ENCODE data around the gene SLC35F3. TPM values are rescaled to one million over a fixed set of nuclear protein-coding genes. Genes with fewer than 3 reads are reported as not detected.

Gene SLC35F3
- total and polyA plus RNA-seq, 9 of the 15 experiments (the other 6 are each of a cell fraction or from before 2014, with no cell fraction given): 0.04 to 0.07 (median 0.04) TPM; not detected in 6

DNA sequence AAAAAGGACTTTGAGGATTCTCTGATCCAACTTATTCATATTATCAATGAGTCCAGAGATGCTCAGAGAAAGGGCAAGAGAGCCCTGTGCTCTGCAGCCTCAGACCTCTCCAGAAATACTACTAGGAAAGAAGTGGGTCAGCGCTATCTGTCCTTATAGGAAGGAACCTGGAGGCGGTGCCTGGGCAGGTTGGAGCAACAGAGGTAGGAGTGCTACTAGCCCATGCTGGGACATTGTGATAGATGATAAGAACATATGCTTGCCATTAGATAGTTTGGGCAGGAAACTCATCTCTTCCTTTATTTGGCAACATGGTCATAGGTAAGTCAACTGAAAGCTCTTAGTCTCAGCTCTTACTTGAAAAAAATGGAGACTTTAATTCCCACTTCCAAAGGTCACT is 335.0 kb downstream of the SLC35F3 start:
- Histone ChIP-seq H3K79me2 (ENCODE audit: control insufficient read depth, insufficient read depth, low read length) (no peaks in the 10 kb centered on the region), H3K36me3 (ENCODE audit: control insufficient read depth, insufficient read depth, low read length) (no peaks in the 10 kb centered on the region), H3K9me3 (replicated peaks; ENCODE audit: control insufficient read depth, insufficient read depth, low read depth, low read length) (no peaks in the 10 kb centered on the region), H3K4me2 (ENCODE audit: insufficient read depth, low read length) (no peak overlapping the region), H4K20me1 (replicated peaks; ENCODE audit: control insufficient read depth, insufficient read depth, low read length) (no peaks in the 10 kb centered on the region), H3K9ac (ENCODE audit: insufficient read depth in 1 of 2, low read depth in 2 of 2, low read length in 2 of 2) (no peak overlapping the region), H3K4me1 (replicated peaks in 1 of 2; ENCODE audit: control insufficient read depth in 2 of 2, insufficient read depth in 2 of 2, low read length in 2 of 2) (no peaks in the 10 kb centered on the region; a peak in 1 of 5 replicates), H3K27me3 (ENCODE audit: control insufficient read depth in 2 of 2, insufficient read depth in 2 of 2, low read length in 2 of 2) (peaks cover 9 to 23% of the 10 kb centered on the region in 2 experiments; a peak in 4 of 5 replicates), H3K9me1 (ENCODE audit: control insufficient read depth, insufficient read depth, low read length) (no peaks in the 10 kb centered on the region), H3K4me3 (no peak overlapping the region), H2AFZ (ENCODE audit: low read depth, low read length) (no peak overlapping the region), H3K27ac (ENCODE audit: extremely low read depth, low read depth, low read length) (no peak overlapping the region)
- peak; percentile 61 for ATAC-seq
- ChIA-PET POLR2A (no interaction called here), CTCF (ENCODE audit: low intra/inter-chr PET ratio) (no interaction called here)
- BruUV-seq (replicated peaks): no TSS peak
- no peak for FAIRE-seq
- intact Hi-C loops (cut with micrococcal nuclease): no loop called here
- in situ Hi-C loops (cut with MboI): no loop called here
- WGBS (ENCODE audit: insufficient coverage, low coverage, missing lambda C conversion rate): 0% methylated on average over 2 of the region's 2 CpGs
- DNase-seq (ENCODE audit: extremely low read depth in 1 of 4, low spot score in 3 of 4): peak in 1 of 4 experiments; percentile 30
- TF ChIP-seq, protein P1, sequence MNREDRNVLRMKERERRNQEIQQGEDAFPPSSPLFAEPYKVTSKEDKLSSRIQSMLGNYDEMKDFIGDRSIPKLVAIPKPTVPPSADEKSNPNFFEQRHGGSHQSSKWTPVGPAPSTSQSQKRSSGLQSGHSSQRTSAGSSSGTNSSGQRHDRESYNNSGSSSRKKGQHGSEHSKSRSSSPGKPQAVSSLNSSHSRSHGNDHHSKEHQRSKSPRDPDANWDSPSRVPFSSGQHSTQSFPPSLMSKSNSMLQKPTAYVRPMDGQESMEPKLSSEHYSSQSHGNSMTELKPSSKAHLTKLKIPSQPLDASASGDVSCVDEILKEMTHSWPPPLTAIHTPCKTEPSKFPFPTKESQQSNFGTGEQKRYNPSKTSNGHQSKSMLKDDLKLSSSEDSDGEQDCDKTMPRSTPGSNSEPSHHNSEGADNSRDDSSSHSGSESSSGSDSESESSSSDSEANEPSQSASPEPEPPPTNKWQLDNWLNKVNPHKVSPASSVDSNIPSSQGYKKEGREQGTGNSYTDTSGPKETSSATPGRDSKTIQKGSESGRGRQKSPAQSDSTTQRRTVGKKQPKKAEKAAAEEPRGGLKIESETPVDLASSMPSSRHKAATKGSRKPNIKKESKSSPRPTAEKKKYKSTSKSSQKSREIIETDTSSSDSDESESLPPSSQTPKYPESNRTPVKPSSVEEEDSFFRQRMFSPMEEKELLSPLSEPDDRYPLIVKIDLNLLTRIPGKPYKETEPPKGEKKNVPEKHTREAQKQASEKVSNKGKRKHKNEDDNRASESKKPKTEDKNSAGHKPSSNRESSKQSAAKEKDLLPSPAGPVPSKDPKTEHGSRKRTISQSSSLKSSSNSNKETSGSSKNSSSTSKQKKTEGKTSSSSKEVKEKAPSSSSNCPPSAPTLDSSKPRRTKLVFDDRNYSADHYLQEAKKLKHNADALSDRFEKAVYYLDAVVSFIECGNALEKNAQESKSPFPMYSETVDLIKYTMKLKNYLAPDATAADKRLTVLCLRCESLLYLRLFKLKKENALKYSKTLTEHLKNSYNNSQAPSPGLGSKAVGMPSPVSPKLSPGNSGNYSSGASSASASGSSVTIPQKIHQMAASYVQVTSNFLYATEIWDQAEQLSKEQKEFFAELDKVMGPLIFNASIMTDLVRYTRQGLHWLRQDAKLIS (CRISPR knock-in tag; IDR thresholded peaks at IDR 0.05): no peak
- TF ChIP-seq ESRRA (IDR thresholded peaks at IDR 0.05; ENCODE audit: borderline replicate concordance, low read depth): no peak
- no peak for TF ChIP-seq CBX1 (IDR thresholded peaks at IDR 0.05; ENCODE audit: low read depth)
- TF ChIP-seq XRCC3 (IDR thresholded peaks at IDR 0.05): no peak
- no peak for TF ChIP-seq NONO (IDR thresholded peaks at IDR 0.05; ENCODE audit: low read depth in 2 of 2, low read length in 1 of 2)
- TF ChIP-seq TAL1 (IDR thresholded peaks at IDR 0.05): peak; percentile 45; the same call in 1 of the 2 replicates
- peak; percentile 65 for TF ChIP-seq CBFA2T3 (IDR thresholded peaks at IDR 0.05)
- no peak for TF ChIP-seq RAD21 (CRISPR knock-in tag; conservative IDR thresholded peaks at IDR 0.05 in 1 of 2, IDR thresholded peaks at IDR 0.05 in 1 of 2)
- TF ChIP-seq FOXP1 (CRISPR knock-in tag; IDR thresholded peaks at IDR 0.05): no peak
- TF ChIP-seq EP300 (IDR thresholded peaks at IDR 0.05; ENCODE audit: low read length): no peak; the same call in 1 of the 2 replicates
- no peak for TF ChIP-seq FOXK2 (conservative IDR thresholded peaks at IDR 0.05 in 1 of 2, IDR thresholded peaks at IDR 0.05 in 1 of 2; ENCODE audit: low read depth in 2 of 2)
- TF ChIP-seq, protein P2, sequence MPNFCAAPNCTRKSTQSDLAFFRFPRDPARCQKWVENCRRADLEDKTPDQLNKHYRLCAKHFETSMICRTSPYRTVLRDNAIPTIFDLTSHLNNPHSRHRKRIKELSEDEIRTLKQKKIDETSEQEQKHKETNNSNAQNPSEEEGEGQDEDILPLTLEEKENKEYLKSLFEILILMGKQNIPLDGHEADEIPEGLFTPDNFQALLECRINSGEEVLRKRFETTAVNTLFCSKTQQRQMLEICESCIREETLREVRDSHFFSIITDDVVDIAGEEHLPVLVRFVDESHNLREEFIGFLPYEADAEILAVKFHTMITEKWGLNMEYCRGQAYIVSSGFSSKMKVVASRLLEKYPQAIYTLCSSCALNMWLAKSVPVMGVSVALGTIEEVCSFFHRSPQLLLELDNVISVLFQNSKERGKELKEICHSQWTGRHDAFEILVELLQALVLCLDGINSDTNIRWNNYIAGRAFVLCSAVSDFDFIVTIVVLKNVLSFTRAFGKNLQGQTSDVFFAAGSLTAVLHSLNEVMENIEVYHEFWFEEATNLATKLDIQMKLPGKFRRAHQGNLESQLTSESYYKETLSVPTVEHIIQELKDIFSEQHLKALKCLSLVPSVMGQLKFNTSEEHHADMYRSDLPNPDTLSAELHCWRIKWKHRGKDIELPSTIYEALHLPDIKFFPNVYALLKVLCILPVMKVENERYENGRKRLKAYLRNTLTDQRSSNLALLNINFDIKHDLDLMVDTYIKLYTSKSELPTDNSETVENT (CRISPR knock-in tag; IDR thresholded peaks at IDR 0.05): no peak
- no peak for TF ChIP-seq ZNF140 (CRISPR knock-in tag; IDR thresholded peaks at IDR 0.05)
- peak; percentile 35; the same call in 1 of the 2 replicates for TF ChIP-seq CBFA2T2 (conservative IDR thresholded peaks at IDR 0.05)
- no peak for TF ChIP-seq NRF1 (conservative IDR thresholded peaks at IDR 0.05 in 1 of 2, IDR thresholded peaks at IDR 0.05 in 1 of 2)
- TF ChIP-seq C11orf30 (IDR thresholded peaks at IDR 0.05; ENCODE audit: low read depth): no peak
- no peak for TF ChIP-seq EP400 (IDR thresholded peaks at IDR 0.05)
- TF ChIP-seq TCF3 (CRISPR knock-in tag; IDR thresholded peaks at IDR 0.05): peak; percentile 48; the same call in 1 of the 2 replicates
- TF ChIP-seq COPS2 (conservative IDR thresholded peaks at IDR 0.05): no peak
- no peak for TF ChIP-seq BCOR (IDR thresholded peaks at IDR 0.05)

Data from K562 (cell line).